ENCODE data around the gene NRCAM. TPM values are rescaled to one million over a fixed set of nuclear protein-coding genes. Genes with fewer than 3 reads are reported as not detected.

The NRCAM gene
- total and polyA plus RNA-seq, 2 of the 13 experiments (the other 11 are each of a cell fraction or from before 2014, with no cell fraction given), result 0.31 to 0.33 TPM

DNA sequence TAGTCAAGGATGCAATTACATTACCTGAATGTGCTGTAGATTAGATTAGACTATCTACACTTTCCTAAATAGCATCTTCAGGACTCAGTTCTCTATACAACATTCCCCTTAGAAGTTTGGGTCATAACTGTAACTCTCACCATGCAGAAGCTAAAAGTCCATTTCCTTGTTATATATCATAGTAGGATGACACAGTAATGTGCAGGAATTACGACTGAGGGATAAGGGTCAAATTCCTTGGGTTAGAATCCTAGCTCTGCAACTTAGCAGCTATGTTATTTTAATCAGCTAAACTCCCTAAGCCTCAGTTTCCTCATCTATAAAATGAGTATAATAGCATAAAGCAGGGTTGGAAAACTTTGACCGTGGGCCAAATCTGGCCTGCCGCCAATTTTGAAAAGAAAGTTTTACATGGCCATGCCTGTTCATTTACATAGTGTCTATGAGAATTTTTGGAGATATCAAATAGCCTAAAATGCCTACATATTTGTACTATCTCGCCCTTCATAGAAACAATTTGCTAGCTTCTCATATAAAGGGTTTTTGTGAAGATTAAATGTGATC, 14.8 kb downstream of the NRCAM start (continued):
- no peak for TF ChIP-seq KAT7 (CRISPR knock-in tag; IDR thresholded peaks at IDR 0.05; ENCODE audit: borderline replicate concordance)
- no peak for TF ChIP-seq ZNF446 (CRISPR knock-in tag; IDR thresholded peaks at IDR 0.05)
- TF ChIP-seq FOXK2 (IDR thresholded peaks at IDR 0.05), result no peak
- no peak for TF ChIP-seq ZNF570 (CRISPR knock-in tag; IDR thresholded peaks at IDR 0.05; ENCODE audit: borderline replicate concordance)
- no peak for TF ChIP-seq AHR (CRISPR knock-in tag; IDR thresholded peaks at IDR 0.05)
- TF ChIP-seq, protein P1, sequence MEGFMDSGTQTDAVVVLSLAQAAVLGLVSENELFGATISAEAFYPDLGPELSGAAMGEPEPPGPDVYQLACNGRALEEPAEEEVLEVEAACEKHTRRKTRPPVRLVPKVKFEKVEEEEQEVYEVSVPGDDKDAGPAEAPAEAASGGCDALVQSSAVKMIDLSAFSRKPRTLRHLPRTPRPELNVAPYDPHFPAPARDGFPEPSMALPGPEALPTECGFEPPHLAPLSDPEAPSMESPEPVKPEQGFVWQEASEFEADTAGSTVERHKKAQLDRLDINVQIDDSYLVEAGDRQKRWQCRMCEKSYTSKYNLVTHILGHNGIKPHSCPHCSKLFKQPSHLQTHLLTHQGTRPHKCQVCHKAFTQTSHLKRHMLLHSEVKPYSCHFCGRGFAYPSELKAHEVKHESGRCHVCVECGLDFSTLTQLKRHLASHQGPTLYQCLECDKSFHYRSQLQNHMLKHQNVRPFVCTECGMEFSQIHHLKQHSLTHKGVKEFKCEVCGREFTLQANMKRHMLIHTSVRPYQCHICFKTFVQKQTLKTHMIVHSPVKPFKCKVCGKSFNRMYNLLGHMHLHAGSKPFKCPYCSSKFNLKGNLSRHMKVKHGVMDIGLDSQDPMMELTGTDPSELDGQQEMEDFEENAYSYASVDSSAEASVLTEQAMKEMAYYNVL (CRISPR knock-in tag; IDR thresholded peaks at IDR 0.05; ENCODE audit: borderline replicate concordance), result no peak
- no peak for TF ChIP-seq ZNF816 (CRISPR knock-in tag; IDR thresholded peaks at IDR 0.05; ENCODE audit: borderline replicate concordance)
- TF ChIP-seq KDM6A (CRISPR knock-in tag; IDR thresholded peaks at IDR 0.05; ENCODE audit: low read depth), result no peak
- TF ChIP-seq, protein P2, sequence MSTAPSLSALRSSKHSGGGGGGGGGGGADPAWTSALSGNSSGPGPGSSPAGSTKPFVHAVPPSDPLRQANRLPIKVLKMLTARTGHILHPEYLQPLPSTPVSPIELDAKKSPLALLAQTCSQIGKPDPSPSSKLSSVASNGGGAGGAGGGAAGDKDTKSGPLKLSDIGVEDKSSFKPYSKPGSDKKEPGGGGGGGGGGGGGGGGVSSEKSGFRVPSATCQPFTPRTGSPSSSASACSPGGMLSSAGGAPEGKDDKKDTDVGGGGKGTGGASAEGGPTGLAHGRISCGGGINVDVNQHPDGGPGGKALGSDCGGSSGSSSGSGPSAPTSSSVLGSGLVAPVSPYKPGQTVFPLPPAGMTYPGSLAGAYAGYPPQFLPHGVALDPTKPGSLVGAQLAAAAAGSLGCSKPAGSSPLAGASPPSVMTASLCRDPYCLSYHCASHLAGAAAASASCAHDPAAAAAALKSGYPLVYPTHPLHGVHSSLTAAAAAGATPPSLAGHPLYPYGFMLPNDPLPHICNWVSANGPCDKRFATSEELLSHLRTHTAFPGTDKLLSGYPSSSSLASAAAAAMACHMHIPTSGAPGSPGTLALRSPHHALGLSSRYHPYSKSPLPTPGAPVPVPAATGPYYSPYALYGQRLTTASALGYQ (CRISPR knock-in tag; IDR thresholded peaks at IDR 0.05), result no peak
- TF ChIP-seq, protein P3, sequence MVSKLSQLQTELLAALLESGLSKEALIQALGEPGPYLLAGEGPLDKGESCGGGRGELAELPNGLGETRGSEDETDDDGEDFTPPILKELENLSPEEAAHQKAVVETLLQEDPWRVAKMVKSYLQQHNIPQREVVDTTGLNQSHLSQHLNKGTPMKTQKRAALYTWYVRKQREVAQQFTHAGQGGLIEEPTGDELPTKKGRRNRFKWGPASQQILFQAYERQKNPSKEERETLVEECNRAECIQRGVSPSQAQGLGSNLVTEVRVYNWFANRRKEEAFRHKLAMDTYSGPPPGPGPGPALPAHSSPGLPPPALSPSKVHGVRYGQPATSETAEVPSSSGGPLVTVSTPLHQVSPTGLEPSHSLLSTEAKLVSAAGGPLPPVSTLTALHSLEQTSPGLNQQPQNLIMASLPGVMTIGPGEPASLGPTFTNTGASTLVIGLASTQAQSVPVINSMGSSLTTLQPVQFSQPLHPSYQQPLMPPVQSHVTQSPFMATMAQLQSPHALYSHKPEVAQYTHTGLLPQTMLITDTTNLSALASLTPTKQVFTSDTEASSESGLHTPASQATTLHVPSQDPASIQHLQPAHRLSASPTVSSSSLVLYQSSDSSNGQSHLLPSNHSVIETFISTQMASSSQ (IDR thresholded peaks at IDR 0.05; ENCODE audit: low read depth), result no peak
- TF ChIP-seq, protein P3 (CRISPR knock-in tag; IDR thresholded peaks at IDR 0.05; ENCODE audit: borderline replicate concordance), result no peak
- no peak for TF ChIP-seq HNRNPL (IDR thresholded peaks at IDR 0.05; ENCODE audit: low read depth, low read length)
- TF ChIP-seq STAT5B (CRISPR knock-in tag; IDR thresholded peaks at IDR 0.05), result no peak
- TF ChIP-seq PPARG (CRISPR knock-in tag; conservative IDR thresholded peaks at IDR 0.05), result no peak
- no peak for TF ChIP-seq MIXL1 (CRISPR knock-in tag; IDR thresholded peaks at IDR 0.05)
- no peak for TF ChIP-seq MAFG (CRISPR knock-in tag; IDR thresholded peaks at IDR 0.05)

Data from HepG2 (cell line).